Cardiac fibroblast (primary cell): Measurements from ENCODE around the gene LRRC51.
"Not testable (repeated sequence)": the region's sequence is repeated elsewhere in the genome, so short reads cannot be mapped to it uniquely, and the experiment has no call there.

ENCODE experiments used
- DNase-seq, 2 donors: peaks; one replicate each; pipeline versions ENCODE4 v3.0.0 to v3.0.0-alpha.2; 2010; ENCODE audit warnings: low read depth in 2 of 2
- H3K4me3 ChIP-seq, 2 donors: replicated peaks in 1 of 2; 1 replicate in 1 of 2; 2 replicates in 1 of 2; pipeline ENCODE4 v1.5.1; 2011; ENCODE audit warnings: low read depth in 2 of 2, low read length in 2 of 2, mild to moderate bottlenecking in 2 of 2, moderate library complexity in 1 of 2
- TF ChIP-seq, protein P1 (sequence below): IDR thresholded peaks from one replicate; pipeline ENCODE4 v1.5.1; 2011; ENCODE audit warnings: low read depth, mild to moderate bottlenecking, low read length, inconsistent platforms

The LRRC51 gene

DNA sequence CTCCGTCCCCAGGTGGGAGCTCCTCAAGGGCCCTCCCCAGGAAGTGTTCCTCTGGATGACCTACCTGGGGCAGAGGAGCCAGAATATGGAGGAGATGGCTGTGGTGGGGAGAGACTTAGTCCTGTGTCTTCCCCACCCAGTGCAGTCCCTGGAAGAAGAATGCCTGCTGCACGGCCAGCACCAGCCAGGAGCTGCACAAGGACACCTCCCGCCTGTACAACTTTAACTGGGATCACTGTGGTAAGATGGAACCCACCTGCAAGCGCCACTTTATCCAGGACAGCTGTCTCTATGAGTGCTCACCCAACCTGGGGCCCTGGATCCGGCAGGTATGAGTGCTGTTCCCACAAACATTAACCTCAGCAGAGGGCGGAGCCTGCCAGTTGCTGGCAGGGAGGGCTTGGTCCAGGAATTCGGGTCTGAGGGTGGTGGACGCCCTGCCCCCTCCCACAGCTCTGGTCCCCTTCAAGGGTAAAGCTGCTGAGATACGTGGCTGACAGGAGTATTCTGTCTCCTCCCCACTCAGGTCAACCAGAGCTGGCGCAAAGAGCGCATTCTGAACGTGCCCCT, 58.3 kb downstream of the LRRC51 start:
- no peak overlapping the region for H3K4me3 ChIP-seq
- DNase-seq, result no peak
- TF ChIP-seq, protein P1, sequence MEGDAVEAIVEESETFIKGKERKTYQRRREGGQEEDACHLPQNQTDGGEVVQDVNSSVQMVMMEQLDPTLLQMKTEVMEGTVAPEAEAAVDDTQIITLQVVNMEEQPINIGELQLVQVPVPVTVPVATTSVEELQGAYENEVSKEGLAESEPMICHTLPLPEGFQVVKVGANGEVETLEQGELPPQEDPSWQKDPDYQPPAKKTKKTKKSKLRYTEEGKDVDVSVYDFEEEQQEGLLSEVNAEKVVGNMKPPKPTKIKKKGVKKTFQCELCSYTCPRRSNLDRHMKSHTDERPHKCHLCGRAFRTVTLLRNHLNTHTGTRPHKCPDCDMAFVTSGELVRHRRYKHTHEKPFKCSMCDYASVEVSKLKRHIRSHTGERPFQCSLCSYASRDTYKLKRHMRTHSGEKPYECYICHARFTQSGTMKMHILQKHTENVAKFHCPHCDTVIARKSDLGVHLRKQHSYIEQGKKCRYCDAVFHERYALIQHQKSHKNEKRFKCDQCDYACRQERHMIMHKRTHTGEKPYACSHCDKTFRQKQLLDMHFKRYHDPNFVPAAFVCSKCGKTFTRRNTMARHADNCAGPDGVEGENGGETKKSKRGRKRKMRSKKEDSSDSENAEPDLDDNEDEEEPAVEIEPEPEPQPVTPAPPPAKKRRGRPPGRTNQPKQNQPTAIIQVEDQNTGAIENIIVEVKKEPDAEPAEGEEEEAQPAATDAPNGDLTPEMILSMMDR, result no peak

DNA sequence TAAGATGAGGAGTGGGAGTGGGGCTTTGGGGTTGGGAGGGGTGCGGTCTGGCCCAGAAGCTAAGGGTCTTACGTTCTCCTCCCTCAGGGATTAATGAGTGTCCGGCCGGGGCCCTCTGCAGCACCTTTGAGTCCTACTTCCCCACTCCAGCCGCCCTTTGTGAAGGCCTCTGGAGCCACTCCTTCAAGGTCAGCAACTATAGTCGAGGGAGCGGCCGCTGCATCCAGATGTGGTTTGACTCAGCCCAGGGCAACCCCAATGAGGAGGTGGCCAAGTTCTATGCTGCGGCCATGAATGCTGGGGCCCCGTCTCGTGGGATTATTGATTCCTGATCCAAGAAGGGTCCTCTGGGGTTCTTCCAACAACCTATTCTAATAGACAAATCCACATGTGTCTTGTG, 58.9 kb downstream of the LRRC51 start:
- DNase-seq, result no peak
- TF ChIP-seq, protein P1, result no peak
- no peak overlapping the region for H3K4me3 ChIP-seq

DNA sequence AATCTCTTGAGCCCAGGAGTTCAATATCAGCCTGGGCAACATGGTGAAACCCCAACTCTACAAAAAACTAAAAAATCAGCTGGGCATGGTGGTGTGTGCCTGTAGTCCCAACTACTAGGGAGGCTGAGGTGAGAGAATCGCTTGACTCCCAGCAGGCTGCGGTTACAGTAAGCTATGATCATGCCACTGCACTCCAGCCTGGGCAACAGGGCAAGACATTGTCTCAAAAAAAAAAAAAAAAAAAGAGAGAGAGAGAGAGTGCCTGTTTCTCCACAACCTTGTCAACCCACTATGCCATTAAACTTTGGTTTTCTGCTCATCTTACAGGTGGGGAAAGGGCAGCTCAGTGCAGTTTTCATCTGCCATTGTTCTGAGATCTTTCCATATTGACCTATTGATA, 60.0 kb downstream of the LRRC51 start:
- no peak for DNase-seq
- no peak overlapping the region for H3K4me3 ChIP-seq
- TF ChIP-seq, protein P1, result no peak

DNA sequence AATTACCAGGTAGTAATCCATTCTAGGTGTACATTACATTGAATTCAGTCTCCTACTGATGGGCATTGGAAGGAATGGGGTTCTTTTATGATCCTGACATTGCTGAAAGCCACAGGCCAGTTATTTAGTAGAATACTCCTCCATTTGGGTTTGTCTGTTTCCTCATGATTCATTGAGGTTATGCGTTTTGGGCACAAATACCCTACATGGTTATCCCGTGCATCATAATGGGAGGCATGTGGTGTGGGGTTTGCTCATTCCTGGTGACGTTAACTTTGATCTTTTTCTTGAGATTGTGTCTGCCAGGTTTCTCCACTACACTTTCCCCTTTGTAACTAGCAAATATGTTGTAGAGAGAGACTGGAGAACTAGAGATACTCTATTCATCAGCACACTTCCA, 60.4 kb downstream of the LRRC51 start:
- TF ChIP-seq, protein P1, result no peak
- no peak overlapping the region for H3K4me3 ChIP-seq
- DNase-seq, result peak; percentile 47 to 94

DNA sequence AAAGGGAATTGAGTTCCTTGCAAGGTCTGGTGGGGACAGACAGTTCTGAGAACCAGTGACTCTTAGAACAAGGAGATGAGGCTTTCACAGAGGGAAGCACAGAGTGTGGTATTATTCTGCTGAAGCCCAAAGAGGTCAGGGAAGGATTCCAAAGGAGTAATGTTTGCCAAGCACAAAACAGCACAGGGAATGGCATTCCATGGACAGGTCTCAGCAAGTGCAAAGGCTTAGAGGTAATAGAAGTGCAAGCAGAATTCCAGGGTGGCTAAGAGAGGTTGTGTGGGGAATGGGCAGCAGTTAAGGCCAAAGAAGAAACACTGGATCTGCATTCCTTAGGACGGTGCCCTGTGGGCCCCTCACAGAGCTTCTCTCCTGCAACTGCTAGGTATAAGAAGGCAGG, 61.4 kb downstream of the LRRC51 start:
- DNase-seq, result peak in 1 of 2 donors; percentile 12
- H3K4me3 ChIP-seq, result not testable (repeated sequence)

DNA sequence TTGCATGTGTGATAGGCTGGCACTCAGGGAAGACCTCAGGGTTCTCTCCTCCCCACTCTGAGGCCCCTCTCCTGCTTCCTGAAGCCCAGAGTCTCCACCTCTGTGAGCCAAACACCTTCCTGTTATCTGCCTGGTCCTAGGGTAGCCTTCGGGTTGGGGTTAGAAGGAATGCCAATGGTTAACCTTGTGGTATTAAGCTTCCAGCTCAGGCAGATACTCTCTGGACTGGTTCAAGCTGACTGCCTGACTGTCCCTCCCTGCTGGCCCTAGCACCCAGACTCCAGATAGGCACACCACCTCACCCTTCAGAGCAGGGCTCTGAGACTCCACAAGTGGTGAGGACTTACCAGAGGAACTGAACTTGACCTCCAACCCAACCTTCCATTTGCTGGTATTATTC, 61.9 kb downstream of the LRRC51 start:
- not testable (repeated sequence) for H3K4me3 ChIP-seq, DNase-seq

DNA sequence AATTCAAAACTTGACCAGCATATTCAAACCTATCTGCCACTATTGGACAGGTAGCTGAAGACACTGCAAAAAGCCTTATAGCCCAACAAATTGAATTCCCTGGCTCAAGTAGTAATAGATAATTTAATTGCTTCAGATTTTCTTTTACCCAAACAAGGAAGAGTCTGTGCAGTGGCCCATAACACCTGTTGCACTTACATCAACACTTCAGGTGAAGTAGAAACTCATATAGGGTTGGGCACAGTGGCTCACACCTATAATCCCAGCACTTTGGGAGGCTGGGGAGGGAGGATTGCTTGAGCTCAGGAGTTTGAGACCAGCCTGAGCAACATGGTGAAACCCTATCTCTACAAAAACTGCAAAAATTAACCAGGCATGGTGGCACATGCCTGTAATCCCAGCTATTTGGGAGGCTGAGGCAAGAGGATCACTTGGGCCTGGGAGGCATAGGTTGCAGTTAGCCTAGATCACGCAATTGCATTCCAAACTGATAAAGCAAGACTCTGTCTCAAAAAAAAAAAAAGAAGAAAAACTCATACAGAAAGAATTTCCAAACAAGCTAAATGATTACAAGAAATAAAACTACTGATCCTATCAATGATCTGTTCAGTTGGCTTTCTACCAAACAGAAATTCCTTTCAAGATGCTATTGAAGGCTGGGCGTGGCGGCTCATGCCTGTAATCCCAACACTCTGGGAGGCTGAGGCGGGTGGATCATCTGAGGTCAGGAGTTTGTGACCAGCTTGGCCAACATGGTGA, 64.3 kb downstream of the LRRC51 start:
- no peak overlapping the region for H3K4me3 ChIP-seq
- DNase-seq, result peak; percentile 32 to 80
- TF ChIP-seq, protein P1, result no peak
